Measurements from ENCODE around the gene NDST4.

The NDST4 gene

DNA sequence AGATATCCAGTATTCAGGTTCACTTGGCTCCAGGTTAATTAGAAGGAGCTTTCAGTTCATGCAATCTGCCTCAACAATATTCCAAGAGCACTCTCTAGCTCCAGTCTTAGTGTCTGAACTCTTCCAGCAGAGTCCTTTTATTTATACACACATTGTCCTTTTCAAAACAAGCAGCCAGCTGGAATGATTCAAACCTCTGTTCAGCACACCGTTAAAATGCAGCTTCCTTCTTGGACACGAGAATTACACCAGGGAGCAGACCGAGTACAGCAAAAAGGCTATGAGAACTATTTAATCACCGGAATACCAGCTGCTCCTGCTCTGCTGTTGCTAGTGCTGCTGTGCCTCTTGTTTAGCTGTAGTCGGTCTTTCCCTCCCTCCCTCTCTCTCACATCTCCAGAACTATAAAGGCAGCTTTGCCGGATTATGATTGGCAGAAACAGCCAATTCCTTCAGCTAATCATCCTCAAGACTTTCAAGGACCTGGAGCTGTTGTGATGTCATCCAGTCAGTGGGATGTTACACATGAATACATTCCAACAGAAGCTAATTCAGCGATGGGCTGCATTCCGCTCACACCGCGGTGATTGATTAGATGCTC is at the start of gene NDST4:
Gene NDST4 (minus strand): TSS at position 115 of the 601 bp plus-strand sequence. CDS start 36,584 bp downstream, outside the sequence.
- DNase-seq = peak; percentile 99

DNA sequence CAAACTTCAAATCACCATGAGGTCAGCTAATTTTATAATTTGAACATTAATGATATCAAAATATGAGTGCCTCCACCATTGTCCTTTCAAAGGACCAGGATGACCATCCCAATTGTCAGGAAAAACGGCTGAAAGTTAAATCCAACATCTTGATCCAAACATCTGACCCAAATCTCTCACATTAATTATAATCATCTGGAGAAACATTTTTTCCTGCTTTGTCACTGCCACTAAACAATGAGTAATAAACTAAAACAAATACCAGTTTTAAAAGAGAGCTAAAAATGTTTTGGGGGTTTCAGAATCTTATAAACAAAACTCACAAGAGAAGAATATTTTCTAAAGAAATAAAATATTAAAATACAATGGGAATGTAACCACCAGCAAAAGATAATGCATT is 45.7 kb upstream of the NDST4 start:
- no peak for DNase-seq

DNA sequence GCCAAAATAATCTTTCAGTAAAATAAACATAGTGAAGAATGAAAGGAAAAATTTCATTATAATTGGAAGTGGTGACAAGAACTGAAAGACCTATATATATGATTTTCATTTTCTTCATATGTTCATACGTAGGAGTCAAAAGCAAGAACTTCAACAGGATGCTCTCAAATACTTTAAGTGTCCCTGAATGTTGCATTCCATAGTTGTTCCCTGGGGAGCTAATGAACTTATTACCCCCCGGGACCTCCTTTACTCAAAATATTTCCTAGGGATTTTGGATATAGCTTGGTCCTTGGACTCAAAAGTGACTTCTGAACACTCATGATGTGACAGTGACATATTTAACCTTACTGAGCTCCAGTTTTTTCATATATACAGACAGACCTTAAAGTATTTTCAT is 44.9 kb upstream of the NDST4 start:
- no peak for DNase-seq

DNA sequence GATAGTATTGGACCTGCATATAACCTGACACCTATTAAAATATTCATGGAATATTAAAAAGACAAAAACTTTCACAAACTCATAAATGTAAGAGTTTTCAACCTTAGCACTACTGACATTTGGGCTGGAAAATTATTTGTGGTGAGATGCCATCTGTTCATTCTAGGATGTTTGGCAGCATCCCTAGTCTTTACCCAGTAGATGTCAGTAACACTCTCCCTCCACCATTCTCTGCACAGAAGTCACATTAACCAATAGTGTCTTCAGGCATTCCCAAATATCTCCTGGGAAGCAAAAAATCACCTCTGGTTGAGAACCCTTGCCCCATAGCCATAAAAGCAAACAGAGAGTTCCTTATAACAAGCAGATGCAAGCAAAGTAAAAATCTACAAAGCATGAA is 41.4 kb upstream of the NDST4 start:
- peak; percentile 60 for DNase-seq

DNA sequence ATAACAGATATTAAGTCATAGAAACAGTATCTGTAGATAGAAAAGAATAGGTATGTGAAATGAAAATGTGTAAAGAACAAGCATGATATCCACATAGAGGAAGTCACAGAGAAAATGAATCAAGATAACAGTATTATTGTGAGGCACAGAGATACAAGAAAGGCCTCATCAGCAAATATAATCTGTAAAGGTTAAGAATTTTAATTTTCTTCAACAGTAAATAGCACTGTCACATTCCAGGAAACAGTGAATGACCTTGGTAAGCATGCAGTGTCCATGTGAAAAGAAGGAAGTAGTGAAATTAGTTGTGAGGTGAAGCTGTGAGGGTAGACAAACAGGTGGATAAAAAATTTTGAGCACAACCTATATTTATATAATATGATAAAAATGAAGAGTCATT is 39.5 kb upstream of the NDST4 start:
- DNase-seq = no peak

DNA sequence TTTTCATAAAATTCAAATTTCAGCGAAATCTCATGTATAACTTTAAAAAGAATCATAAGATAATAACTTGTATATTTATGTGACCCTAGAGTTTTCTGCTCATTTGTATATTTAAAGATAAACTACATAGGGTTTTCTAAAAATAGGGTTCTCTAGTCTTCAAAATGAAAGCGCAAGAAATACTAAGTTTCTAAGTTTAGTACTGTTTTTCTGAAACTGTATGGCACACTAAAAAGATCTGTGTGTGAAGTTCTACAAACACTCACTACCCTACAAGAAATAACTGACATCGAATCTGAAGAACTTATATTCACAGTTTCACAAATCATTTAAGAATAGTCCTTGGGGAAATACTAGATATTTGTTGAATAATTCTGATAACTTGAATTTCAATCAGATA is 38.7 kb upstream of the NDST4 start:
- DNase-seq = no peak

DNA sequence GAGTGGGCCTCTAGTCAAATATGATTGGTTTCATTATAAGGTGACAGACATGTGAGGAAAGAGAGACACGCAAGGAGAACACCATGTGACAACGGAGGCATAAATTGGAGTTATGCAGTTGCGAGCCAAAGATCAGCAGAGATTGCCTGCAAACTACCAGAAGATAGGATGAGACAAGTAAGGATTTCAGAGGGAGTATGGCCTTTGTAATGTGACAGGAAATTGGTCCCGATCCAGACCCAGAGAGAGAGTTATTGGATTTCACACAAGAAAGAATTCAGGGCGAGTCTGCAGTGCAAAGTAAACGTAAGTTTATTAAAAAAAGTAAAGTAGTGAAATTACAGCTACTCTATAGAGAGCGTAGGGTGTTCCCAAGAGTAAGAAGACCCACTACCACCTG is 35.7 kb upstream of the NDST4 start:
- DNase-seq = no peak

DNA sequence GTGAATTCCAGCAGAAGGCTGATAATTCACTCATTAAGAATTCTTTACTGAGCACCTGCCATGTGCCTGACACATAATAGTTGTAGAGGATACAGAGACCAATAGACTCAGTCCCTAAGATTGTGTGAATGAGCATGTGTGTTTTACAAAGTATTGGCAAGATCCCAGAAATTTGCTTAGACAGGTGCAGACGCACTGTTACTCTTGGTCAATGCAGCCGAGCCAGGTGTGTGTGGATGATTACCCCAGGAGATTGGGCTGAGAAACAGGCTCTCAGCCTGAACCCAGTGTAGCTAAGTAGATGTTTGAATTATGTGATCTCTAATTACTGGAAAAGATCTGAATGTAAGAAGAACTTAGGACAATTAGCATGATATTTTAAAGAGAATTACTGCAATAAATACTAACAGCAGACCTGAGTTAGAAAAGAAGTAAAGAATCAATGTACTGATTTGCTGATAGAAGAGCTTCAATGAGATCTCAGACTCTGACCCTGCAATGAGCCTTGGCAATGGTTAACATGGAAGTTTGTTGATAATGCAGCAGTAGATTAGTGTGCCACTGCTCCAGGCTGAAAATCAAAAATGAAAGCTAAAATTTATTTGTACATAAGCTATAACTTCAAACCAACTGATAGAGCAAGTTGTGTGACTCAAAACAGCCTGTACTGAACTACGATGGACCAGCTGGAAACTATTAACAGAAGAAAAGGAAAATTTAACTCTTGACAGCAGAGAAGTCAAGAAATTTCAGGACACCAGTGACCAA is 32.2 kb upstream of the NDST4 start:
- no peak for DNase-seq

DNA sequence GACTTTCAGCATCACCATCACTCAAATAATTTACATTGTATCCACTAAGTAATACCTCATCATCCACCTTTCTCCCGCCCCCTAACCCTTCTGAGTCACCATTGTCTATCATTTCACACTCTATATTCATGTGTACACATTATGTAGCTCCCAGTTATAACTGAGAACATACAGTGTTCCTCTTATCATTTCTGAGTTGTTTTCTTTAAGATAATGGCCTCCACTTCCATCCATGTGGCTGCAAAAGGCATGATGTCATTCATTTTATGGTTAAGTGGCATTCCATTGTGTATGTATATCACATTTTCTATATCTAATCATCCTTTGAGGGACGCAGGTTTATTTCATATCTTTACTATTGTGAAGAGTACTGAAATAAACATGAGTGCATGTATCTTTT is 14.6 kb upstream of the NDST4 start:
- DNase-seq = no peak

DNA sequence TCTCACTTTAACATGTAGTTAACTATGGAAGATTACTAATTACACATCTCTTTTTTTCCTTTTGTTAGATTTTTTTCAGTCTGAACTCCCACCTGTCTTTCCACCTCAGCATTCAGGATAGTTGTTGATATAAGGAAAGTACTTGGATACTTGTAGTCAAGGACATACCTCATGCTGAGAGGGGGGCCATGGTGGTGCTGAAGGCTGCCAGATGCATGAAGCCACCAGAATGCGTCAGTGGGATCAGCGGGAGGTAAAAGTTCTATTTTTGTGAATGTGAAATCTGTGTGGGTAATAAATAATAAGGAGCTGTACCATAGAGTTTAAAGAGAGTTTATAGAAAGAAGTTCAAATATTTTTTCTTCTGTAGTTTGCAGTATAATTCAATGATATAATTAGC is 13.1 kb upstream of the NDST4 start:
- DNase-seq = peak; percentile 34

DNA sequence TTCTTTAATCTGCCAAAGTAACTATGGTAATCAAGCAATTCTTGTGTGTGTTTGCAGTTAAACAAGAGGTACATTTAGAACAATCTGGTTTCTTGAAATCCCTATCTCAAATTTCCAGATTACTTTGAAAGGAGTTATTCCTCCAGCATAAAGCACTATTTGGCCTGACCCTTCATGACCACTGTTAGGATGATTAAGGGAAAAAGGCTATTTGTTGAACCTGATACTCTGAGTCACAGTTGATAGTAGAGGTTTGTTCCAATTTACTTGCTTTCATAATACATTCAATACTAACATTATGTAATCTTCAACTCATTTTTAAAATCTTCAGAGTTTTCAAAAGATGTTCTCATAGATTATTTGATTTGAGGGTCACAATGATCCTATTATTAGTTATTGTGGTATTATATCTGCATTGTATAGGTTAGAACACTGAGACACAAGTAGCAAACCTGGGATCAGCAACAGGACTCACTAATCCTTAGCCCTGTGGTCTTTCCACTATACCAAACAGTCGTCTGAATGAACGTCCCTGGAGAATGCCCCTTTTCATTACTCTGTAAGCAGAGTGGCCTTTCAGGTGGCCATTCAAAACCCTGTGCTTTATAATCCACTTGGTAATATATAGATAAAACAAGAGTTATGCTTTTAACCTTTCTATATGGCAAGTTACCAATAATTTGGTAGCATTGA is 8.1 kb upstream of the NDST4 start:
- DNase-seq = no peak

DNA sequence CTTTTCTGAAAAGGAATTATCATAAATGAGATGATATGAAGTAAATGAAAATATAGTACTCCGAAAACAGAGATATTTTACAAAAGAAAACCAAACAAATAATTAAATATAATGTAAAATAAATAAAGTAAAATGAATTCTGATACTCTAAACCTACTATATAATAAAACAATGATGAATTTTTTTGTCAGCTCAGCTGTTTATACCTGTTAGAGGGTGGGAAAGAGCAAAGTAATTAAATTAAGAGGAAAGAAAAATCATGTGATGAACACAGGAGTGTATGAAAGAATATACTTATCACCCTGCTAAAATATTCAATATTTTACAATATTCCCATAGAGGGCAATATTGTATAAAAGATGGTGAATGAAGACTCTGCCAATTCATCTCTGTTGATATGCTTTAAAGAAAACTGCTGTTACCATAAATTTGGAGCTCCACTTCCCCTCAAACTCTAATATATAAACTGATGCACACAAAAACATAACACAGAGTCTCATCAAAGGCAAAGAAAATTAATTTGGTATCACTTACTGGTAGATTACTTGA is 6.5 kb upstream of the NDST4 start:
- DNase-seq = peak; percentile 67

DNA sequence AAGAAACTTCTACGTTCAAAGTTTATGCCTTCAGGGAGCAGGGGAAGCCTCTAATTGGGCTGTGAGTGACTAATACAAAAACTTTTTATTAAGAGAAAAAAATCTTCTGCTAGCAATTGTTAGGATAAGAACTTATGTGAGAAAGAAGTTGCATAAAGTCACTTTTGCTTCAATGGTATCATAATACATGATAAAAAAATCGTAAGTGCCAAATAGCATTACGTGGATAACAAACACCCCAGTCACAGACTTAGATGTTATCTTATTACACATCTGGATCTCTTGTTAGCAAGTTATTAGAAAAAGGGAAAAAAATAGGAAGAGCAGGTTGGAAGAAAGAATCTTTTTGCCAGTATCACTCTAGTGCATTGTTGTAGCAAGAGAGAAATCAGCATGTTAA is 4.2 kb upstream of the NDST4 start:
- DNase-seq = peak; percentile 63

DNA sequence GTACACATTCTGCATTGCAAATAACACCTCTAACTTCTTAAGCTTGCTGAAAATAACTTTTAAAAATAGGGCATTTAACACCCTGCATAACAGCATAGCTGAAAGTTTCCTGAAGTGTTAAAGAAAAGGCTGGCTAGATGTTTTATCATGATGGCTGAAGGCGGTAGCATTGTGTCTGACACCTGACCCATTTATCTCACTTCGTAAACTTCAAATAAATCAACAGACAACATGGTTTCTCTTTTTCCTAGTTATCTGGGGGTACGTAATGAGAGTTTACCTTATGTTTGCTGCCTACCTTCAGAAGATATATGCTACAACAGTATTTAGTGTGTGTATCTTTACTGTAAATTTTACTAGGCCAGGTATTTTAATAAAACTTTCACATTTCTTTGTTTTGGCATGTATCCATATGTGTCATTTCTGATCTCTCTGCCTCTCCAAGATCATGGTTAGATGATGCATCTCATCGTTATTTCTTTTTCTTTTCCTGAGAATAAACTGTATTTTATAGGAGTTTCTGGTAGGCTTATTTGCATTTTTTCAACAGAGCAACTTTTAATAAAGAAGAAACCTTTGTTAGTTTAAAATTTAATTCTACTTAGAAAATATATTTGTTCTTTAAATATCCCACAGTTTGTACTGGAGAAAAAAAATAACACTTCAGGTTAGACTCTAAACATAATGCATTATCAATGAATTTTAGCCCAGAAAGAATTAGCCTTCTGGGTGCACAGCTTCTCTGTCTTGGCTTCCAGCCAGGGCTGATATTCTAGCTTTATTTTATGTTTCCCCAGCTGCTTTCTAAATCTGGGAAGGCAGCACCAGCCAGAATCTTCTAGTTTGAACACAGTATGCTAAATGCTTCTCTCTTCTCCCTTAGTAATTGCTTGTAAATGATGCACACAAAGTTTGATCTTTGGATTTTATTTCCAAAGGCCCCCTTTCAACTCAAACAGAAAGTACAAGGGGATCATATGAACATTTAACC is 2.9 kb downstream of the NDST4 start:
- DNase-seq = peak; percentile 87

DNA sequence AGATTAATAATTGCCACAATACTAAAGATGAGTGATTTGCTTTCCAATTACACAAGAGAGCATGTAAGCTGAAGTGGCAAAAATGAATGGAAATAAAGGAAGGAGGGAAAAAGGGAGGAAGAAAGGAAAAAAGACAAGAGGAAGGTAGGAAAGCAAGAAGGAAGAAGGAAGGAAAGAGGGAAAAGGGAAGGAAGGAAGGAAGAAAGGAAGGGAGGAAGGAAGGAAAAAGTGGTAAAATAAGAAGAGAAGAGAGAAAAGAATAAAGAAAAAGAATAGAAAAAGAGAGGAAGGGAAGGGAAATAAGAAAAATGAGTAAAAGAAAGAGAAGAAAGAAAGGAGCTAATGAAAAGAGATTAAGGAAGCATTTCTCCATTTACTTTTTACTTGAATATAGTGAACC is 4.6 kb downstream of the NDST4 start:
- DNase-seq = no peak

DNA sequence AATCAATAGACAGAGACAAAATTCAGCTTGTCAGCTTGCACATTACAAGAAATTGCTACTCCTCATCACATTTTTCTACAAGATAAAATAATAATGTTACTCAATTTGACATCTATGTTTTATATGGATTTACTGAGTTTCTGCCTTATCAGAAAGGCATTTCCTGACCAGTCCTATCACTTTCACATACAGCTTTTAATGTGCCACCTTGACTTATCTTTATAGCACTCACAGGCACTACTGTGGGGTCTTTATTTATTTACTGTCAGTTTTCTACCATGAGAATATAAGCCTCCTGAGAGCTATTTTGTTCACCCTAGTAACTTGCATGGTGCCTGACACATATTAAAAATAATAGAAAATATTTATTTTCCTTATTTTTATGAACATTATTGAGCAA is 6.0 kb downstream of the NDST4 start:
- no peak for DNase-seq

DNA sequence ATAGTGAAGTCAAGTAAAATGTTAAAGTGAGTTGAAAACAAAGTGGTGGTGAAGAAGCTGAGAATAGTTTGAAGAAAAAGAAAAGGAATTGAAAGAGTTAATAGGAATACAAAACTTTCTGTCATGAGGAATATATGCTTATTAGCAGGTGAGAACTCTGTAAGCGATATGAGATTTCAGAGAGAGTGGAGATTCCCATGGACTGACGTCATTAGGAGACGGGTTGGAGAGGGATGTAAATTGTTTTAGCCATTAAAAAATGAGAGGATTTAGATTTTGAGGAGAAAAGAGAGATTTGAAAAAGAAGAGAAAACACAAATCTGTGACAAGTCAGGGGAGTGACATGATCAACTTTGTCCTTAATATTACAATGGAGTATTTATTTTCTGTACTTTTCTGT is 11.7 kb downstream of the NDST4 start:
- DNase-seq = no peak

DNA sequence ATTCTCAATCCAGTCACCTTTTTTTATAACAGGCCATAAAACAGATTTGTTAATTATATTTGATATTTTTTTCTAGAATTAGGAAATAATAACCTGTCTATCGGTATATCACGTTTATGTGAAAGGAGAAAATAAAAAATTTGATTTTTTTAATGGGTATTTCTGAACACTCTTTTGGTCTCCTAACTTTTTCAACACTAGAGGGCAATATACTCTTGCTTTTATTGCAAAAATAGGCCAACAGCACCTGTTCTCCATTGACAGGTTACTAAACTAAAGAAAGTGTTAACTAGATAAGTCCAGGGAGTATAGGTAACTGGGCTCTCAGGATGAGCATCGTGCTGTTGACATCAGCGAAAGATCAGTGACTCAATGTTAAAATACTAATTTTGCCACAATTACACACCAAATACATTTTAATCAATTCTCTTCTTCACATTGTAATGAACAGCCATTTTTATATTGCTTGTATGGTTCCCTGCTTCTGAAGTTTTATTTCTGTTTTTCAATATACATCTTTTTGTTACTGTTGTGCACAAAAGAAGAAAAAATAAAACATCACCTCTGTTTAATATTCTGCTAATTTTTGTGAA is 22.8 kb downstream of the NDST4 start:
- peak; percentile 41 for DNase-seq

DNA sequence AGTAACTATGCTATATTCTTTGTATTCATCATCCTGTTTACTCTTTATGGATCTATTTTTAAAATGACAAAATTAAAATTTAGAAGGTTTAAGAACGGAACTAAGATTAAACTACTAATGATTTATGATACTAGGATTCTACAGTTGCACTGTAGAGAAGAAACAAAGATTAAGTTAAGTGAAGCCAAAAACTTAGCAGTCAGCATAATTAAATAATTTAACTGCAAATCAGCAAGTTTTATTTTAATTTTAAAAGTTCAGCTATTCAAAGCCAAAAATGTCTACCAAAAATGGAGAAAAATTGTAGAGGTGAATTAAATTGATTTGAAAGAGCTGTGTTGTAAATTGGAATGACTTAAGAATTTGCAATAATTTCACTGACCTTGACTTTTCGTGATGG is 30.8 kb downstream of the NDST4 start:
- no peak for DNase-seq

DNA sequence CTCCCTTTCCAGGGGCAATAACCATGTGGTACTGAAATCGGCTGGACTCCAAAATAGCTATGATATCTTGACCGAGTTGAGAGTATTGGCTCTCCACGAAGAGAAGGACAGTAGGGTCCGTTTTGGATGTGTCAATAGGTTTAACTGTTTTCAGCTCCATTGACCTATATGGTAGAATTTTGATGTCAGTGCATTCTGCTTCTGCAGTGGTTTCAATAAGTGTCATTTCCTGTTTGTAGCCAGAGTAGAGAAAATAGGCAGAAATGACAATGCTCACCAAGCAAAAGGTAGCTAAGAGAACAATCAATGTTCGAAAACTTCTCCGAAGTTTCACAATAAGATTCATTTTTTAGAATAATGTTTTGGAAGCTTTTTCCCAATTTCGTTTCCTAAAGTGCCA is 36.7 kb downstream of the NDST4 start:
- DNase-seq = no peak

DNA sequence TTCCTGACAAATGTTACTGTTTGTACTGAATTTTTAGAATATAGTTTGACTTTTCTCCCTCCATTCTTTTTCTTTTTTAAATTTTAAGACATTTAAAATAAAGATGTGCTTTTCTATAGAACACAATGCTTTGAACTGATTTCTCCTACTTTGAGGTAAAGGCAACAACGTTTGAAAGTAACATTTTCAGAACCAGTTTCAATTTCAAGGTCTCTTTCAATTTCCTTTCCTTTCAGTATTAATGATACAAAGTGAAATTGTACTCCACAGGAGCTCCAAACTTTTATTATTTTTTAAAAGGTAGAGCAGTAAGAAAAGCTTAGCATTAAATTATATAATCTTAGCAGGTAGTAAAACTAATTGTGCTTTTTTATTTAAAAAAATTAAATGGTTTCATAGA is 54.9 kb downstream of the NDST4 start:
- DNase-seq = no peak

DNA sequence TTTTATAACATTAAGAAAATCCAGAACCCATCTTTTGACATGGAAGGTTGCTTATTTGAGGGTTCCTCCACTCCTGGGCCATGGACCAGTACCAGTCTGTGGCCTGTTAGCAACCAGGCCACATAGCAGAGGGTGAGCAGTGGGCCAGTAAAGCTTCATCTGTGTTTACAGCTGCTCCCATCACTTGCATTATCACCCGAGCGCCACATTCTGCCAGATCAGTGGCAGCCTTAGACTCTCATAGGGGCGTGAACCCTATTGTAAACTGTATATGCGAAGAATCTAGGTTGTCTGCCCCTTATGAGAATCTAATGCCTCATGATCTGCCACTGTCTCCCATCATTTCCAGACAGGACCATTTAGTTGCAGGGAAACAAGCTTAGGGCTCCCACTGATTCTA is 58.6 kb downstream of the NDST4 start:
- DNase-seq = no peak
